GM18907 (cell line): ENCODE results near the gene CASP7.

ENCODE experiments used
- ATAC-seq: cut with Tn5 transposase; IDR thresholded peaks from one replicate; pipeline ENCODE4 v1.9.1; 2021; ENCODE audit warnings: mild to moderate bottlenecking, moderate library complexity; ENCODE audit not compliant: unreplicated experiment

Gene CASP7

GRCh38 chr10:113711142-113711541, 31.4 kb downstream of the CASP7 start:
- no peak for ATAC-seq

- ATAC-seq, result no peak
These were observed 32.3 kb downstream of the CASP7 start for GRCh38 chr10:113712024-113712423.

GRCh38 chr10:113712755-113713639, 33.3 kb downstream of the CASP7 start:
- no peak for ATAC-seq

GRCh38 chr10:113713640-113713982, 33.9 kb downstream of the CASP7 start:
- no peak for ATAC-seq

- ATAC-seq, result no peak
These were observed 36.6 kb downstream of the CASP7 start for GRCh38 chr10:113716109-113716910.

- no peak for ATAC-seq
These were observed 39.5 kb downstream of the CASP7 start for GRCh38 chr10:113718969-113719822.

GRCh38 chr10:113720386-113720785, 40.7 kb downstream of the CASP7 start:
- no peak for ATAC-seq

- no peak for ATAC-seq
These were observed 52.6 kb downstream of the CASP7 start for GRCh38 chr10:113732160-113732881.

- ATAC-seq, result no peak
These were observed 53.3 kb downstream of the CASP7 start for GRCh38 chr10:113732966-113733365.

- no peak for ATAC-seq
These were observed 53.9 kb downstream of the CASP7 start for GRCh38 chr10:113733635-113734034.

- ATAC-seq, result peak; percentile 99
These were observed 56.2 kb downstream of the CASP7 start for GRCh38 chr10:113735913-113736312.

- no peak for ATAC-seq
These were observed 56.9 kb downstream of the CASP7 start for GRCh38 chr10:113736576-113736975.

GRCh38 chr10:113739031-113739430, 59.3 kb downstream of the CASP7 start:
- ATAC-seq, result no peak

- no peak for ATAC-seq
These were observed 59.9 kb downstream of the CASP7 start for GRCh38 chr10:113739577-113739976.

GRCh38 chr10:113740850-113741249, 61.1 kb downstream of the CASP7 start:
- ATAC-seq, result no peak

- no peak for ATAC-seq
These were observed 62.8 kb downstream of the CASP7 start for GRCh38 chr10:113742466-113742865.

GRCh38 chr10:113743594-113743993, 63.9 kb downstream of the CASP7 start:
- ATAC-seq, result no peak

GRCh38 chr10:113745374-113745773, 65.7 kb downstream of the CASP7 start:
- no peak for ATAC-seq

GRCh38 chr10:113746217-113746957, 66.7 kb downstream of the CASP7 start:
- ATAC-seq, result no peak
